Activated CD4-positive, alpha-beta T cell treated with anti-CD3 and anti-CD28 coated beads, Interleukin-2, amount 10 ng/mL, durations not matched to agents 24 days and 14 days (primary cell): ENCODE data around the gene IQCH. TPM values are rescaled to one million over a fixed set of nuclear protein-coding genes. Genes with fewer than 3 reads are reported as not detected.
"Not testable (repeated sequence)": the region's sequence is repeated elsewhere in the genome, so short reads cannot be mapped to it uniquely, and the experiment has no call there.

Experiments
- DNase-seq: peaks from one replicate; pipeline ENCODE4 v3.0.0; 2022
- H3K27ac Mint-ChIP-seq: one replicate; pipeline ENCODE4 v1.8.0; 2022; ENCODE audit warnings: mild to moderate bottlenecking, mixed read lengths
- H3K27me3 Mint-ChIP-seq: one replicate; pipeline ENCODE4 v1.8.0; 2022; ENCODE audit warnings: mixed read lengths
- H3K36me3 Mint-ChIP-seq: one replicate; pipeline ENCODE4 v1.8.0; 2022; ENCODE audit warnings: low read depth, mild to moderate bottlenecking, mixed read lengths
- H3K4me1 Mint-ChIP-seq: one replicate; pipeline ENCODE4 v1.8.0; 2021; ENCODE audit warnings: mixed read lengths
- H3K4me3 Mint-ChIP-seq: one replicate; pipeline ENCODE4 v1.8.0; 2022; ENCODE audit warnings: mild to moderate bottlenecking, moderate library complexity, mixed read lengths
- H3K9me3 Mint-ChIP-seq: one replicate; pipeline ENCODE4 v1.8.0; 2021; ENCODE audit warnings: mixed read lengths
- intact Hi-C: fragments of 100-400 bp; cut with micrococcal nuclease; formaldehyde crosslinking; loops from one replicate; pipeline ENCODE4 v1.15.1; 2023
- total RNA-seq: library from RNA; stranded (reverse); gene quantifications from 2 replicates; pipeline ENCODE4 v1.2.3, GENCODE V29; 2022

Gene IQCH
- total RNA-seq, 1 donor from 2014 or later = 0.70 TPM

- H3K27ac Mint-ChIP-seq = no peak overlapping the region
- peaks cover 25% of the 10 kb centered on the region for H3K27me3 Mint-ChIP-seq
- H3K36me3 Mint-ChIP-seq = no peaks in the 10 kb centered on the region
- no peaks in the 10 kb centered on the region for H3K9me3 Mint-ChIP-seq
- no peaks in the 10 kb centered on the region for H3K4me1 Mint-ChIP-seq
- H3K4me3 Mint-ChIP-seq = no peak overlapping the region
- no peak for DNase-seq
- intact Hi-C loops = no loop called here
Observed at GRCh38 chr15:67329984-67330733, 75.6 kb downstream of the IQCH start.

GRCh38 chr15:67331676-67332075 lies 77.1 kb downstream of the IQCH start:
- Mint-ChIP-seq H3K4me3 (no peak overlapping the region), H3K27ac (no peak overlapping the region), H3K4me1 (no peaks in the 10 kb centered on the region), H3K36me3 (no peaks in the 10 kb centered on the region), H3K27me3 (peaks cover 23% of the 10 kb centered on the region), H3K9me3 (no peaks in the 10 kb centered on the region)
- intact Hi-C loops = no loop called here
- DNase-seq = no peak

GRCh38 chr15:67335026-67335425 lies 80.4 kb downstream of the IQCH start:
- no peak for DNase-seq
- Mint-ChIP-seq H3K27me3 (peaks cover 18% of the 10 kb centered on the region), H3K4me3 (no peak overlapping the region), H3K4me1 (no peaks in the 10 kb centered on the region), H3K27ac (no peak overlapping the region), H3K9me3 (no peaks in the 10 kb centered on the region), H3K36me3 (no peaks in the 10 kb centered on the region)
- intact Hi-C loops = no loop called here

GRCh38 chr15:67335534-67336222 lies 81.1 kb downstream of the IQCH start:
- H3K9me3 Mint-ChIP-seq = no peaks in the 10 kb centered on the region
- no peak for DNase-seq
- no peaks in the 10 kb centered on the region for H3K4me1 Mint-ChIP-seq
- intact Hi-C loops = no loop called here
- H3K27ac Mint-ChIP-seq = no peak overlapping the region
- no peaks in the 10 kb centered on the region for H3K36me3 Mint-ChIP-seq
- peaks cover 13% of the 10 kb centered on the region for H3K27me3 Mint-ChIP-seq
- no peak overlapping the region for H3K4me3 Mint-ChIP-seq

GRCh38 chr15:67340630-67341029 lies 86.0 kb downstream of the IQCH start:
- H3K36me3 Mint-ChIP-seq = no peaks in the 10 kb centered on the region
- no peak overlapping the region for H3K27ac Mint-ChIP-seq
- intact Hi-C loops = no loop called here
- H3K4me3 Mint-ChIP-seq = no peak overlapping the region
- peaks cover 14% of the 10 kb centered on the region for H3K9me3 Mint-ChIP-seq
- no peaks in the 10 kb centered on the region for H3K4me1 Mint-ChIP-seq
- H3K27me3 Mint-ChIP-seq = peaks cover 7% of the 10 kb centered on the region
- no peak for DNase-seq

GRCh38 chr15:67341539-67341938 lies 87.0 kb downstream of the IQCH start:
- Mint-ChIP-seq H3K4me1 (no peaks in the 10 kb centered on the region), H3K9me3 (peaks cover 14% of the 10 kb centered on the region), H3K4me3 (no peak overlapping the region), H3K27me3 (peaks cover 7% of the 10 kb centered on the region), H3K27ac (no peak overlapping the region), H3K36me3 (no peaks in the 10 kb centered on the region)
- intact Hi-C loops = no loop called here
- no peak for DNase-seq

GRCh38 chr15:67343206-67343605 lies 88.6 kb downstream of the IQCH start:
- Mint-ChIP-seq H3K36me3 (no peaks in the 10 kb centered on the region), H3K4me3 (no peak overlapping the region), H3K9me3 (peaks cover 24% of the 10 kb centered on the region), H3K4me1 (no peaks in the 10 kb centered on the region), H3K27me3 (peaks cover 14% of the 10 kb centered on the region), H3K27ac (no peak overlapping the region)
- no peak for DNase-seq
- intact Hi-C loops = no loop called here

GRCh38 chr15:67349634-67350033 lies 95.0 kb downstream of the IQCH start:
- Mint-ChIP-seq H3K27ac (no peak overlapping the region), H3K4me1 (no peaks in the 10 kb centered on the region), H3K4me3 (no peak overlapping the region), H3K27me3 (peaks cover 19% of the 10 kb centered on the region), H3K36me3 (no peaks in the 10 kb centered on the region), H3K9me3 (peaks cover 20% of the 10 kb centered on the region)
- no peak for DNase-seq
- intact Hi-C loops = no loop called here

- no peaks in the 10 kb centered on the region for H3K36me3 Mint-ChIP-seq
- intact Hi-C loops = no loop called here
- H3K9me3 Mint-ChIP-seq = peaks cover 19% of the 10 kb centered on the region
- no peaks in the 10 kb centered on the region for H3K4me1 Mint-ChIP-seq
- no peak overlapping the region for H3K27ac Mint-ChIP-seq
- H3K27me3 Mint-ChIP-seq = peaks cover 19% of the 10 kb centered on the region
- DNase-seq = no peak
- H3K4me3 Mint-ChIP-seq = no peak overlapping the region
Observed at GRCh38 chr15:67350042-67350441, 95.5 kb downstream of the IQCH start.

- H3K27ac Mint-ChIP-seq = no peak overlapping the region
- DNase-seq = no peak
- peaks cover 11% of the 10 kb centered on the region for H3K27me3 Mint-ChIP-seq
- intact Hi-C loops = no loop called here
- no peaks in the 10 kb centered on the region for H3K9me3 Mint-ChIP-seq
- H3K4me1 Mint-ChIP-seq = no peaks in the 10 kb centered on the region
- H3K36me3 Mint-ChIP-seq = no peaks in the 10 kb centered on the region
- H3K4me3 Mint-ChIP-seq = no peak overlapping the region
Observed at GRCh38 chr15:67358391-67358790, 103.8 kb downstream of the IQCH start.

- H3K4me3 Mint-ChIP-seq = no peak overlapping the region
- intact Hi-C loops = no loop called here
- H3K27ac Mint-ChIP-seq = no peak overlapping the region
- no peaks in the 10 kb centered on the region for H3K9me3 Mint-ChIP-seq
- H3K36me3 Mint-ChIP-seq = no peaks in the 10 kb centered on the region
- DNase-seq = no peak
- no peaks in the 10 kb centered on the region for H3K4me1 Mint-ChIP-seq
- peaks cover 10% of the 10 kb centered on the region for H3K27me3 Mint-ChIP-seq
Observed at GRCh38 chr15:67358812-67359211, 104.2 kb downstream of the IQCH start.

- intact Hi-C loops = no loop called here
- Mint-ChIP-seq H3K27ac (no peak overlapping the region), H3K4me1 (no peaks in the 10 kb centered on the region), H3K27me3 (peaks cover 9% of the 10 kb centered on the region), H3K9me3 (no peaks in the 10 kb centered on the region), H3K4me3 (no peak overlapping the region), H3K36me3 (no peaks in the 10 kb centered on the region)
- no peak for DNase-seq
Observed at GRCh38 chr15:67359431-67360079, 105.0 kb downstream of the IQCH start.

GRCh38 chr15:67361100-67361499 lies 106.5 kb downstream of the IQCH start:
- peaks cover 9% of the 10 kb centered on the region for H3K27me3 Mint-ChIP-seq
- no peak overlapping the region for H3K4me3 Mint-ChIP-seq
- no peaks in the 10 kb centered on the region for H3K36me3 Mint-ChIP-seq
- DNase-seq = no peak
- no peaks in the 10 kb centered on the region for H3K4me1 Mint-ChIP-seq
- H3K9me3 Mint-ChIP-seq = no peaks in the 10 kb centered on the region
- no peak overlapping the region for H3K27ac Mint-ChIP-seq
- intact Hi-C loops = no loop called here

GRCh38 chr15:67363712-67364111 lies 109.1 kb downstream of the IQCH start:
- intact Hi-C loops, H3K27ac Mint-ChIP-seq, DNase-seq, H3K4me3 Mint-ChIP-seq, H3K36me3 Mint-ChIP-seq, H3K9me3 Mint-ChIP-seq, H3K4me1 Mint-ChIP-seq: not testable (repeated sequence)
- peaks cover 12% of the 10 kb centered on the region for H3K27me3 Mint-ChIP-seq
